ENCODE data around the gene GALNT17.

GALNT17 gene

DNA sequence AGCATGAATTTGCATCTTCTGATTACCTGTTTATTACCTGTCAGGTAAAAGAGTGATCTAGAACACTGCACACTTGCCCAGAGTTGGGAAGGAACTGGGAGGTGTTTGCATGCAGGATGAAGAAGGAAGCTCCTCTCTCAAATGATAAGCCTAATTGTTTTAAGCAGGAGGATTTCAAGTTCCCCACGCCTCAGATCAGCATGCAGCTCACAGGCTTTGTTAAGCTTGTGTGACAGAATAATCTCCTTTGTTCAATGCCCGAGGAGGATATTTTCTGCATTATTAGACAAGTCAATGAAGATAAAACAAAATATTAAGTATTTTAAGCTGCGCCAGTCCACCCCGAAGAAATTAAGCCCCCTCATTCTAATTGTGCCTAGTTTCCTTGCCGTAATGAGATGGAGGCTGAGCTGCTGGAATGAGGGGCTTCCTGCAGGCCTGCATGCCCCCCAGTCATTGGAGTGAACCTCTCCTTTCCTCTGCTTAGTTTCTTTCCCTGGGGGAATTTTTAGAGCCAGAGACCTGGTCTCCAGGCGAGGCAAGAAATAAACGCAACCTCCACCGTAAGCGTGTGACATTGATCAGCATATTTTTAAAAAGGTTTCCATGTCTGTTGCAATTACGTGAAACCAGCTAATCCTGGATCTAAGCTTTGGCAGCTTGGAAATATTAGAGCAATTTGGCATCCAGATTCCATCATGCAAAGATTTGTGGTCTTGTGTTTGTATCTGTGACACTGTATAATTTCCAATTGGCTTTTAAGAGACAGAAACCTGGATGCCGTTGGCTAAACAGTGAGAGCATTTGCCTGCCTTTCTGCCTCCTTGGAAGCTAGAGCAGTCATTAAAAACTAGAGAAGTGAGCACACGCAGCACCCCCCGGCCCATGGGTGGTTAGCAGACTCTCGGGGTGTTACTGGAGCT, 376.0 kb downstream of the GALNT17 start:
- no peak for DNase-seq

DNA sequence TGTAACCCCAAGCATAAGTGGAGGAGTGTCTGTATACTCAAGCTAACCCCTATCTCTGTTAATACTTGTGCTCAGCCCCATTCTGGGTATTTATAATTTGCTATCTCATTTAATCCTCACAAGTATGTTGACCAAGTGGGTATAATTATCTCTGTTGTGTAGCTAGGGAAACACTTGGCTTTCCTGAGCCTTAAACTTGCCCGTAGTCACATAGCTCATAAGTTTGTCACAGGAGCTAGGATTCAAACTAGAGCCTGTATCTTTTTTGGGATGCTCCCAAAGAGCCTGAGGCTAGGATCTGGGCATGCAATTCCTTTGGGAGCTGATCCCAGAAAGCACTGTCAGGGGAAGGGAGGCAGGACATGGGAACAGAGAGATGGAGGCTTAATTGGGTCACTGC, 377.4 kb downstream of the GALNT17 start:
- no peak for DNase-seq

DNA sequence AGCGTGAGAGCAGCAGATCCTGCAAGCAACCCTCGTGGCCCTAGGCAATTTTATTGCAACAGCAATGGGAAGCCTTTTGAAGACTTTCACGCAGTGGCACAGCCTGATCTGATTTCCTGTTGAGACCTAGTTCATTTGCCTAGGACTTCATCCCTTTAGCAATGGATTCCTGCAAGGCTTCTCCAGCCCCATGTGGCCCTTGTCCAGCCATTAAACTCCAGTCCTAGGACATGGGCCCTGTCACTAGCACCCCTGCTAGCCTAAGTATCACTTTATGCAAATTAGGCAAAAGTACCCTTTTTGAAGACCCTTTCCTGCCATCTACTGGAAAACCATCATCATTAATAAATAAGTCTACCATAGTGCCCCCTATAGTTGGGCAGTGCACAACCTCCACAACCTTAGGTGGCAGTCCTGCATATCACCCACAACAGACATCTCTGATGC, 379.4 kb downstream of the GALNT17 start:
- DNase-seq, result no peak

DNA sequence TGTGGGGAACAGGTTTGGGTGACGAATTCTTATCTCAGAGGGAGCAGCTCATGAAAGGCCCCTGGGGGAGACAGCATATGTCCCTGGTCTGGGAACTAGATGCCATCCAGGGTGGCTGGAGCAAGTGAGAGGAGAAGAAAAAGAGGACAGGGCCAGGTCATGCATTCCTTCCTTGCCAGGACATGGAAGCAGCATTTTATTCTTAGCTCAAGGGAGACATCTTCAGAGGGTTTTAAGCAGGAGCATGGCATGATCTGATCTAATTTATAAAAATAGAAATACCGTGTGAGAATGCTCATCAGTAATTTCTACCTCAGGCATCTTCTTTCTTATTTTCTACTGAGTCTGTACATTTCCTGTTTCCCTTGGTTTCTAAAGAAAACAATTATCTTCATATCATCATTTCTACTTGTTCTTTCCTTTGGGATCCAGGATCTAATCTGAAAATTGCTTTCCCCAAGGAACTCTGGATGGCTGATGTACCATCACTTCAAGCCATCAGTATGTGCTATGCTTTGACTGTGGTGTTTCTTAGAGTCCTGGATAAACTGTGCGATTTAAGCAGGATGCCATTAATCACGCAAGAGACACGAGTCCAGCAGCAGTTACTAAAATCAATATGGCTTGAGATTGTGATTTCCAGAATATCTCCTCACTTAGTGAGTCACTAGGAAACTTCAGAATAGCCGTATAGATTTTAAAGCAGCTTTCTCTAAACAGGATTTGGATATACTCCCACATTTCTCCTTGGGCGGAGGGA, 386.2 kb downstream of the GALNT17 start:
- no peak for DNase-seq

DNA sequence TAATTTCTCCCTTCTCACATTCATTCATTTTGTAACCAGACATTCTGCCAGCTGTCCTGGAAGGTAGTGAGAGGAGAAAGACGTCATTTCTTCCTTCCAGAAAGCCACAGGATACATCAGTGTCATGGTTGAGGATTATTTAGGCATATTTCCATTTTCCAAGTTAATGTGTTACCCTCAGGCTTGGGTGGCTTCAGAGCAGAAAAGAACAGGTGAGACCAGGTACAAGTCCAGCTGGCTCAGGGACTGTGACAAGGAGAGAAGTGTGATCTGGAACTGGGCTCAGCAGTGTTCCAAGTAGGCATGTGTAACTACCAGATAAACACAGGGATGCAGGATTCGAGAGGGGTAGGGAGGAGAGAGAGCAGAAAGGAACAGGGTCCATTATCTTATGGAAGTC, 386.9 kb downstream of the GALNT17 start:
- DNase-seq, result no peak

DNA sequence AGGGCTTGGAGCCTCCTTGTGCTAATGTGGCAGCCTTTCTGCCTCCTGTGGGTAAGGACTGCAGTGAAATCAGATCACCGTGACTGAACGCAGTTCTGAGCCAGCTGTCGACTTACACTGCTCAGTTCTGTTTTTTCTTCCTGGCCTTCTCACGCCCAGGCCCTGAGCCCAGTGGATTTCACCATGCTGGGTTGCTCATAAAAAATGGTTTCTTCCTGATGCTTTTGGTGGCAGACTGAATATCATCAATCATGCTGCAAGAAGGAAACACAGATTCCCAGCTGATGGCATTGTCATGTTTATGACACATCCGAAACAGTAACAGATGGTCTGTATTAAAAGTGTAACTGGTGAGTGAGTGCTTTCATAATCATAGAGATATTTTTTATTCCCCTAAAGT, 389.6 kb downstream of the GALNT17 start:
- DNase-seq, result no peak

DNA sequence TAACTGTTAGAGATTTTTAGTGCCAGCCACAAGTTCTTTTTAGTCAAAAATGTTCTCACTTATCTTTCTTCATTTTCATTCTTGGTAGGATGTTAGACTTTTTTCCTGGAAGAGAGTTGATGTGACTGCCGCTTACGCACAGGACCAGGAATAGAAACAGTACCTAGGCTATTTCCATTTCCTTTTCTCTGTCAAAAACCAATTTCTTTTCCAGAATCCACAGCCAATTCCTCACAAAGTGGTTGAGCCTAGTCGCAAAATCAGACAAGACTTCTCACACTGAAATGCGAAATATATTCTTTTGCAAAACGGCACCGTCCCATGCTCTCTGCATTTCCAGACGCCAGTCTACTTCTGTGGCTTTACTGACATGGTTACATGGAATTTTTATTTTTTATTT, 394.2 kb downstream of the GALNT17 start:
- DNase-seq, result no peak

DNA sequence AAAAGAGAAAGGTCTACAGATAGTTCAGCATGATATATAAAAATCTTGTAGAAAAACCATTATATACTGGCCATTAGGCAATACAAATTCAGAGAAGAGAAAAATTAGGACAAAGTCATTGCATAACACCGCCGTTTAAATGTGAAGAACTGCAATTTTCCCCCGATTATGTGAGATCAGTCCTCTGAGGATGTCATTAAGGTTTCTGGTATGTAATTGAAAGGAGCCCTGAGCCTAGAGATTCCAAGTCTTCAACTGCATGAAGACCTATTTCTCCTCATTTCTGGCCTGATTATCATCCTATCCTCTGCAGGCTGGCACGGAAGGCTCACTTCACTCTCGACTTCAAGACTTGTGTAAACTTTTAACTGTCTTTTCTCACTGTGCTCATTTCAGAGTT, 395.3 kb downstream of the GALNT17 start:
- no peak for DNase-seq

DNA sequence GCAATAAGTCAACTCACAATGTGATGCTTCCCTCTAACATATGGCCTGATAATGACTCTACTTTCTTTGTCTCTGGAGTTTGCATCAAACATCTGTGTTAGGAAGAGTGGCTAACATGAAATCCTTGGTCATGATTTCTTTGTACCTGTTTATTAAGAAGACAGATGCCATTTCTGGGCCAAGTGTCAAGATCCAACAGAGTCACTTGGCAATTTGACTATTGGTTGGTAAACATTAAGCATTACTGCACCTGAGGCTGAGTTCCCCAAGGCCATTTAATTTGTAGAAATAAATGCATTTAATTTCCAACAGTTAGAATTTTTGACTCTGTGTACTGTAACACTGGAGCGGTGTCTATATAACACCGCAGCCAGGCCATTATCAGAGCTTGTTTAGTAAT, 403.7 kb downstream of the GALNT17 start:
- no peak for DNase-seq

DNA sequence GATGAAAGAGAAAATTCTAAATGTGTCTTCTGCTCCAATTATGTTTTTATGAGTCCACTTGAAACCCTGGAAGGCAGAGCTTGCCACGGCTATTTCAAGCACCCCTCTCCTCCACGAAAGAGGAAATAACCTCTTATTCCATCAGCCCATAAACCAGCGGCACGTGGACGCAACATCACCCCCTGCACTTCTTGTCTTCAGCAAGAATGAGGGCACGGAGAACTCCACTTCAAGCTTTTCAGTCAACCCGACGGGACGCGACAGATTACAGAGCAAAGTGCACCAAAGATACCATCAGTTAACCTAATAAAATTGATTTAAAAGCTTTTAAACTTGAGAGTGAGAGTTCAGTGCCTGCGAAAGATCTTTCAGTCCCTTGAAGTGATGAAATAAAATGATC, 406.3 kb downstream of the GALNT17 start:
- DNase-seq, result no peak

DNA sequence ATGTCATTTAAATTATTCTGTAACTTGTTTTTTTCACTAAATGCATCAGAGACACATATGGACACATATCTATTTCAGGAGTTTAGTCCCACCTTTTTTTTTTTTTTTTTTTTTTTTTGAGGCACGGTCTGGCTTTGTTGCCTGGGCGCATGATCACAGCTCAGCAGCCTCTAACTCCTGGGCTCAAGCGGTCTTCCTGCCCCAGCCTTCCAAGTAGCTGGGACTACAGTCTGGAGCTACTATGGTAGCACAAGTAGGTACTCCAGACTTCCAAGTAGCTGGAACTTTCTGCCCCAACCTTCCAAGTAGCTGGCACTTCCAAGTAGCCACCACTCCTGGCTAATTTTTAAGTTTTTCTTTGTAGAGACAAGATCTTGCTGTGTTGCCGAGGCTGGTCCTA, 407.7 kb downstream of the GALNT17 start:
- DNase-seq, result no peak

DNA sequence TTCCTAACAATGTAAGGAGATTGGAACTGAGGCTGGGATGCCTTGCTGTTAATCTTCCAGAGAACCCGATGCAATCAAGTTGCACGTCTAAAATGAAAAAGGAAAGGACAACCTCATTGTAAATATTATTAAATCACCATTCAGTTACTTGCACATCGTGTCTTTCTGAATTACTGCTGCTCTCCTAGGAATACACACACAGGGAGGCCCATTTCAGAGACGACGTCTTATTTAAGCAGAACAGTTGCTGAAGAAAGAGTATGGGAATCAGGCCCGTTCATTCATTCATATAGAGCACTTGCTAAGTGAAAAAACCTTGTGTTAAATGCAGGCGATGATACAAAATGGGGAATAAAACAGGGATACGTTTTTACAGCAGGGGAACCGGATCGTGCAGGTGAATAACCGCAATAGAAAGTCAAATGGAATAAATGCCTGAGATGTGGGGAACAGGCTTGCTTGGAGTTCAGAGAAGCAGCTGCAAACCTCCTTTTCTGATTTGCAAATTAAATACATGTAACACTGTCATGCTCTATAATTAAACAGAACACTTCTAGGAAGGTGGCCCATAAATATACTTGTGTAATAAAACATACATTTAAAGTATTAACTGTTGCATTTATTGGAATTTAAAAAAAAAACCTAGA, 409.9 kb downstream of the GALNT17 start:
- no peak for DNase-seq

DNA sequence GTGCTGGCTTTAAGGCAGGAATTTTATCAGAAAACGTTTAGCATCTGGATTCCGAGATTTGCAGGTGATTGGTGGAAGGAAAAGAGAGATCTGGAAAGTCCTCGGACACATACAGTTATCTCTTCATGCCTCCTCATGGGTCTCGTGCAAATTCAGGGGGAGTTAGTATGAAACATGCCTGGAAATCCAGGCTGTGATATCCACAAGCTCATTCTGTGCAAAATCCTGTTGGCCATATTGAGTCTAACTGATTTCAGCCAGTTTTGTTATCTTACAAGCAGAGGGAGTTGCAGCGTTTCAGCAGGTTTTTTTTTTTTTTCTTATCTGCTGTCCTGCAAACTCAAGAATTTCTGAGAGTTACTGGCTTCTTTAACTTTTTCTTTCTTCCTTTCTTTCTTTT, 411.5 kb downstream of the GALNT17 start:
- DNase-seq, result no peak

DNA sequence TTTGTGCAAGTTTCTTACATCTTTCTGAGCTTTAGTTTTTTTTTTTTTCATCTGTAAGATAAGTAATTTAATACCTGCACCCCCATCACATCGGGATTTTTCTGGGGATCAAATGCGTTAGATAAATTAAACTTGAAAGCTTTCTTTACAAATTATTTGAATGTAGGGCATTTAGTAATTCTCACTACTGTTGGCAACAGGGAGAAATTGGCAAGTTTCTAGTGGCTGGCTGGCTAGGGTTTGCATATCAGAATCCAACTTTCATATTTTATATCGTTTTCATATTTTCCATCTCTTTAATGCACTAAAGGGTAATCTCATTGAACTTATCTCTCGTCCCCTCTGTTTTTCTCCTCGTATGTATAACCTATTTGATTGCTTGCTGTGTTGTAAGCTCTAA, 412.9 kb downstream of the GALNT17 start:
- no peak for DNase-seq

DNA sequence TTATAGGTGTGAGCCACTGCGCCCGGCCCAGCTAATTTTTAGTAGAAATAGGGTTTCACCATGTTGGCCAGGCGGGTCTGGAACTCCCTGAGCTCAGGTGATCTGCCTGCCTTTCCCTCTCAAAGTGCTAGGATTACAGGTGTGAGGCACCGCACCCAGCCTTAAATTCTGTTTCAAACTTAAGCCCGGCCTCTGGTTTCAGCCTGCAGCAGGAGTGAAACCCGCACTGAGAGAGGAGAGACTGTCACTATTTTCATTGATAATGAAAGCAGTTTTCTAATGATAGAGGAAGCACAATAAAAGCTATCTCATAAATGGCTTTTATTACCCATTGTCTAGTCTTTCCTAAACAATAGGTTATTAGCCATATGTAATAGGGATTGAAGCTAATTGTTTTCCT, 415.5 kb downstream of the GALNT17 start:
- DNase-seq, result no peak

DNA sequence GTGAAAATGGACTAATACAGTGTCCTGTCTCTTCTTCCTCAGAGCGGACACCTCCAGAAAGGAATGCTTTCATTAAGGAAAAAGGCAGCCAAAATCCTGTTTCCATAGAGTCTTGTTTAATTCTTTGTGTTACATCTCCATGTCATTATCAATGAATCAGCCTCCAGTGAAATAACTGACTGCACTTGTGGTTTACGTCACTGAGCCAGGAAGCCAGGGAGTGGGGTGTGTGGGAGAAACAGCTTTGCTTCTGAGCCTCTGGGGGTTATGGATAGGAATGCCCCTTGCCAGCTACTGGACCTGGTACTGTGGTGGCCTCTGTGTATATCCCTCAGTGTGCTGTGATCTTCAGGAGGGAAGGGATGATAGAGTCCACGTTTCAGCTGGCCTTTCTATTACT, 416.8 kb downstream of the GALNT17 start:
- DNase-seq, result no peak

DNA sequence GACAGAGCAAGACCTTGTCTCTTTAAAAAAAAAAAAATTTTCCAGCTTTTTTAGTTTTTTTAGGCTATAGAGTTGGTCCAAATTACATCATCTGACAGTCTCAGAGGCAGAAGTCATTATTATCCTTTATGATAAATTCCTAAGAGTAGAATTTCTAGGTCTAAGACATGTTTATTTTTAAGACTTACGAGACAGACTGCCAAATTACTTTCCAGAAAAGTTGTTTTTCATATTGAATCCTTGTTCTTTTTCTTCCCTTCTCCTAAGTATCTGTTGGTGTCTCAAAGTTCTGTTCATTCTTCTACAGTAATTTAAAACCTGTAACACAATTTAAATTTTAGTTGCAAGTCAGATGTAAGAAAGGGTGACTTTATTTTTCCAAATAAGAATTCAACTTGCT, 421.4 kb downstream of the GALNT17 start:
- DNase-seq, result no peak

DNA sequence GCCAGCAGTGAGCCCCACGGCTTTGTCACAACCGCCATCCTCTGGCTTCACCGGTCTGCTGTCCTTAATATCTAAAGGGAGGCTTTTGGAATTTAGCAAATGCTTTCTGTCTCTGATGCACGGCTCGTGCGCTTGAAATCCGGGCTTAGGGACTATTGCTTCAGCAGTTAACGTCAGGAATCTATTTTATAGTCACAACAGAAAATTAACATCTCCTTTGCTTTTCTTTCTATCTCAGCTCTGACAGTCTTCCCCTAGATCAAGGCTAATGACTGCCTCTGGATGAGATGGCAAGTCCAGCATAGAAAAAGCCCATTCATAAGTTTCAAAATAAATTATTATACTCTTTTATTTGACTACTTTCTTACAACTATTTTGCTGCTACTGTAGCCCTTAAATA, 423.8 kb downstream of the GALNT17 start:
- no peak for DNase-seq

DNA sequence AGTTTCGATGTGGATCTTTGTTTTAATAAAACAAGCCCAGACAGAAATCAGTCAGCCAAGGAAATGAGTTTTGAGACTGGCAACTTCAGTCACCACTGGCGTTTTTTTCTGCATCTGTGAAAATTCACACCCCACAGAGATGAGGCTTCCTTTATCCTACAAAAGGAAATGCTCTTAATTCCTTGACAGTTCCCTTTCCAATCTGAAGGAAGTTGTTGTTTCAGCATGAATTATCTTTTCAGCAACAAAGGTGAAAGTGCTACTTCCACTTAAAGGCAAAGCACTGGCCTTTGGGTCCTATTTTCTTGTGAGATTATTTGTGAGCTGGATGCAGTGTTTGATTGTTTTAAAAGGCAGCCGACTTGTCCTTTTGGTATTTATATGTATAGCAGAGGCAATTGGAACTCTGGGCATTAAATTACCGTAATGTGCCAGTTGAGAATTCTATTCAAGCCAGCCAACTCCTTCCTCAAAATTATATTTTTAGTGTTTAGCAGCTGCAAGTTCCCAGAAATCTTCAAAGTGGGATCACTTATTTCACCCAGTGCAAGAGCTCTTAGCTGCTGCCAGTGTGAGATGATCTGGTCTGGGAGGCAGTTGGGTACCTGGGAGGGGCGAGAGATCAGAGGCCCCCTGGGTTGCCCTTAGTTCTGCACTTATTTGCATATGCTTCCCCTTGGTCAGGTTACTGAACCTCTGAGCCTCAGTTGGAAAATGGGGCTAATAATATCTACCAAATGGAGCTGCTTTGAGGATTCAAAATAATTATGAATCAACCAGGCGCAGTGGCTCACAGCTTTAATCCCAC, 427.1 kb downstream of the GALNT17 start:
- DNase-seq, result no peak

DNA sequence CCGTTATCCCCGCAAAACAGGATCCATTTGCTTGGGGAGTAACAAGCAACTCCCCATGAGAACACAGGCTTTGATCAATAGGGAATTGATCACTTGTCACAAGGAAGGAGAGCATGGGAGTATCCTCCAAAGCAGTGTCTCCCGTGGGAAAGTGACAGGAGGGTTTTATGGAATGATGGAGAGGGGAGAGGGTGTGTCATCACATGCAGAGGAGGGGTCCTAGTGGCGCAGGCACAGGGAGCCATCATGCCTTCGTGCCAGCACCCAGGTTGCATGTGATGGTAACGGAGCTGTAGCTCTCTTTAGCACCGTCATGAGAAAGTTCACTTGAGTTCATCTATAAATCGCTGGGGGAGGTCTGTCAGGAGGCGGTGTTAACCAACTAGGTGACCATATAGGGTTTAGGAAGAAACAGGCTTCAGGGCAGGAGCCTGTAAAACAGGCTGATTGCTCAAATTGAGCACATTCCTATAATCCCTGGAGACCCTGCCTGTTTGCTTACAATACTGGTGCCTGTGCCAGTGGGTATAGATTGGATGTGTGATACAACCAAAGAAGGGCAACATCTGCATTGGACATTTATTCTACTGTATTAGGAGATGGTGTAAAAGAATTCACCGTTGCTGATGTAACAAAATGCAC, 428.5 kb downstream of the GALNT17 start:
- no peak for DNase-seq

DNA sequence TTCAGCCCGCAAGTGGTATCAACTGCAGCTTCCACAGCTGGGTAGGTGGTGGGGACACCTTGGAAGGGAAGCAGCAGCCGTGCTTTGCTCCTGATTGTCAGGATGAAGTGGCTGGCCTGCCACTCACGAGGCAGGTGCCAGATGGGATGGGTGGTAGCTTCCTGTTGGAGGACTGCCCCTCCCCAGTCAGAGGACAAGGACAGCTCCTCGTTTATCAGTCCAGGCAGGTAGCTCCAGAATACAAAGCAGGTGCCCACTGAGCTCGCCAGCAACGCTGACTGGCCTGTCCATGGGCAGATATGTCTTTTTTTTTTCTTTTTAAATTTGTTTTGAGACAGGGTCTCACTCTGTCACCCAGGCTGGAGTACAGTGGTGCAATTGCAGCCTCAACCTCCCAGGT, 431.3 kb downstream of the GALNT17 start:
- no peak for DNase-seq

DNA sequence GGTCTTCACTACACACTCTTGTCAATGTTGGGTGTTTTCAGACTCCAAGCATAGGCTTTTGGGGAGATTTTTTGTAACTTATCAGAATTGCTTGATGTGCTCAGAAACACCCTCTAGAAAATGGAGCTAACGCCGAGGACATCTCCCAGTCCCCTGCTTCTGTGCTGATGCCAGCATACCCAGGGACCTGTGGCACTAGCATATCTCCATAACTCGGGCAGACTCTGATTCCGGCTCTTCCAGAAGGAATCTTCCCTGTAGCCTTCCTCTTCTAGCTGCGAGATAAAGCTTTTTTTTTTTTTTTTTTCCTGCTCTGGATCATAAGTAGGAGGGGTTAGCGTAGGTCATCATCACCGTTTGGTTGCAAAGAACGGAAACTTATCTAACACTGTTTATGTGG, 434.4 kb downstream of the GALNT17 start:
- no peak for DNase-seq

All from suppressor macrophage (primary cell).